Right lobe of liver (tissue), 6 donors: ENCODE results near the gene TM9SF3. TPM values are rescaled to one million over a fixed set of nuclear protein-coding genes. Genes with fewer than 3 reads are reported as not detected.

Experiments
- ATAC-seq, 4 donors: fragments of 200-7000 bp; cut with Tn5 transposase; one replicate each; pipeline ENCODE4 v1.9.1; 2020; ENCODE audit warnings: mild to moderate bottlenecking in 4 of 4, moderate library complexity in 4 of 4
- DNase-seq, 3 donors: peaks; one replicate each; pipeline ENCODE4 v3.0.0-alpha.2; 2020
- H3K27ac ChIP-seq, 3 donors: fragments of 200-600 bp; one replicate each; pipeline ENCODE4 v1.8.0; 2022
- H3K27me3 ChIP-seq, 2 donors: fragments of 200-600 bp; one replicate each; pipeline ENCODE4 v1.8.0; 2022
- H3K36me3 ChIP-seq, 4 donors: fragments of 200-600 bp; sonication (generic) in 1 of 4; one replicate each; pipeline versions ENCODE4 v1.5.1 to v1.8.0; 2017 to 2022; ENCODE audit warnings: control low read depth in 1 of 4
- H3K4me1 ChIP-seq, 4 donors: fragments of 200-600 bp; sonication (generic) in 1 of 4; one replicate each; pipeline versions ENCODE4 v1.5.1 to v1.8.0; 2017 to 2022; ENCODE audit warnings: control low read depth in 1 of 4
- H3K4me3 ChIP-seq, 3 donors: fragments of 200-600 bp; one replicate each; pipeline ENCODE4 v1.8.0; 2022
- H3K9me3 ChIP-seq, 4 donors: fragments of 200-600 bp; sonication (generic) in 1 of 4; one replicate each; pipeline versions ENCODE4 v1.5.1 to v1.8.0; 2017 to 2022; ENCODE audit warnings: control low read depth in 1 of 4
- POLR2A ChIP-seq: fragments of 450-650 bp; IDR thresholded peaks from one replicate; pipeline ENCODE4 v1.6.1; 2017; ENCODE audit warnings: antibody characterized with exemption, mild to moderate bottlenecking
- WGBS: methylation state at CpG from one replicate; pipeline ENCODE4 v1.1.6; 2018; ENCODE audit warnings: low coverage, low lambda C conversion rate; ENCODE audit not compliant: insufficient coverage; ENCODE audit errors: missing lambda C conversion rate; 5-methylcytosine and 5-hydroxymethylcytosine counted together
- intact Hi-C, 2 donors: fragments of 100-400 bp; cut with DNase I; formaldehyde crosslinking; loops; one replicate each; pipeline versions ENCODE4 v1.11.2 to v1.14.1; 2022
- total RNA-seq, 6 experiments: library from RNA; depleted of rRNA in 2 of 6; stranded (reverse); fragments of >200 nt in 2 of 6; fragmentation: NEBNext Ultra II Directional in 3 of 6; extraction: Animal tissue kit (Norgen Biotek cat#: 25700) in 3 of 6; gene quantifications; one replicate each; pipeline versions ENCODE4 v1.1.0 to v1.2.4, GENCODE V29; 2016 to 2023
- TF ChIP-seq, protein P1 (sequence below), 4 donors: fragments of 200-600 bp in 3 of 4; fragments of 450-650 bp in 1 of 4; IDR thresholded peaks; one replicate each; pipeline versions ENCODE4 v1.5.1 to v1.8.0; 2016 to 2022; ENCODE audit warnings: antibody characterized with exemption in 4 of 4, mild to moderate bottlenecking in 2 of 4
- donor health status: DM: no; HTN: yes; CAD: no.
- donor health status: DM: no; HTN: no; CAD: no.
- donor health status: DM: no; HTN: no; CAD: no.
- donor health status: DM: no; HTN: yes; CAD: no.
- donor health status: DM: no; HTN: yes; CAD: no.

The TM9SF3 gene
- total RNA-seq, 6 experiments from 2014 or later = 45.0 to 96.6 (median 71.8) TPM

DNA sequence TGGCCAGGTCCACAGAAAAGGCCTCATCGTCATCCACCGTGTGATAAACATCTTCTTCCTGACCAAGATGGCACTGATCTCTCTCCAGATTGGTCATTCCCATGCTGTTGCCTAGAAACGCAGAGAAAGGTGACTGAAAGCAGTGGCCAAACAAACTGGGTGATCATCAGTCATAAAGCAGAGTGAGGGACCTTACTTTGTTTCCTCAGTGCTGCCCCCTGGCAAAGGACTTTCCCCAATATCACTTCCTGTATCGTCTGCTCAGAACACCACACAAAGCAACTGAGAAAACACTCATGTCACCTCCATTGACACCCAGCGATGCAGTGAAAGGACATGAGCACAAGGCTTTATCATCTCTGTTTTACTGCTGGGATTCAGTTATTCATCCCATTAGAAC lies 40.0 kb upstream of the TM9SF3 start:
- Histone ChIP-seq H3K9me3 (no peaks in the 10 kb centered on the region), H3K27ac (no peak overlapping the region), H3K27me3 (no peaks in the 10 kb centered on the region), H3K4me3 (no peak overlapping the region), H3K36me3 (peaks cover 0 to 87% (median 22%) of the 10 kb centered on the region in 4 donors), H3K4me1 (no peaks in the 10 kb centered on the region)
- TF ChIP-seq POLR2A = no peak
- TF ChIP-seq, protein P1, sequence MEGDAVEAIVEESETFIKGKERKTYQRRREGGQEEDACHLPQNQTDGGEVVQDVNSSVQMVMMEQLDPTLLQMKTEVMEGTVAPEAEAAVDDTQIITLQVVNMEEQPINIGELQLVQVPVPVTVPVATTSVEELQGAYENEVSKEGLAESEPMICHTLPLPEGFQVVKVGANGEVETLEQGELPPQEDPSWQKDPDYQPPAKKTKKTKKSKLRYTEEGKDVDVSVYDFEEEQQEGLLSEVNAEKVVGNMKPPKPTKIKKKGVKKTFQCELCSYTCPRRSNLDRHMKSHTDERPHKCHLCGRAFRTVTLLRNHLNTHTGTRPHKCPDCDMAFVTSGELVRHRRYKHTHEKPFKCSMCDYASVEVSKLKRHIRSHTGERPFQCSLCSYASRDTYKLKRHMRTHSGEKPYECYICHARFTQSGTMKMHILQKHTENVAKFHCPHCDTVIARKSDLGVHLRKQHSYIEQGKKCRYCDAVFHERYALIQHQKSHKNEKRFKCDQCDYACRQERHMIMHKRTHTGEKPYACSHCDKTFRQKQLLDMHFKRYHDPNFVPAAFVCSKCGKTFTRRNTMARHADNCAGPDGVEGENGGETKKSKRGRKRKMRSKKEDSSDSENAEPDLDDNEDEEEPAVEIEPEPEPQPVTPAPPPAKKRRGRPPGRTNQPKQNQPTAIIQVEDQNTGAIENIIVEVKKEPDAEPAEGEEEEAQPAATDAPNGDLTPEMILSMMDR (IDR thresholded peaks at IDR 0.05) = peak in 1 of 4 donors; percentile 7
- ATAC-seq (no peak), DNase-seq (no peak)
- intact Hi-C loops = no loop called here
- WGBS = 78% methylated on average over 3 of the region's 5 CpGs

DNA sequence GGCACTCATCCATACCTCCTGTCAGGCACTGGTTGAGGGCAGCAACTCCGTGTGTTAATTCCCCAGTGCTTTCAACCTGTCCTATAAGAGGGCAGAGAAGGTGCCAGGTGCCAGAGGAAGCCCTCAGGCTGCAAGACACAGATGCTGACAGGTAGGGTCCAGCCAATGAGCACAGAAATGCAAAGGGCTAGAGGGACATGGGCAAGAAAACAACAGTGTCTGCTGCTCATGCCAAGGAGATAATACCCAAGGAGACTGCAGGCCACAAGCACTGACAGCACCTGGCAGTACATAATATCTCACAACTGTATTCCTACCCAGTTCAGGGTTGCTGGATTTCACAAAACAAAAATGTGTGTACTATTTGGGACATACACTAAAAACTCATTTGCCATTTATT lies 38.4 kb upstream of the TM9SF3 start:
- H3K4me1 ChIP-seq = no peaks in the 10 kb centered on the region
- no peak for DNase-seq
- WGBS = no CpG with 5 or more reads among the region's 1 CpG

DNA sequence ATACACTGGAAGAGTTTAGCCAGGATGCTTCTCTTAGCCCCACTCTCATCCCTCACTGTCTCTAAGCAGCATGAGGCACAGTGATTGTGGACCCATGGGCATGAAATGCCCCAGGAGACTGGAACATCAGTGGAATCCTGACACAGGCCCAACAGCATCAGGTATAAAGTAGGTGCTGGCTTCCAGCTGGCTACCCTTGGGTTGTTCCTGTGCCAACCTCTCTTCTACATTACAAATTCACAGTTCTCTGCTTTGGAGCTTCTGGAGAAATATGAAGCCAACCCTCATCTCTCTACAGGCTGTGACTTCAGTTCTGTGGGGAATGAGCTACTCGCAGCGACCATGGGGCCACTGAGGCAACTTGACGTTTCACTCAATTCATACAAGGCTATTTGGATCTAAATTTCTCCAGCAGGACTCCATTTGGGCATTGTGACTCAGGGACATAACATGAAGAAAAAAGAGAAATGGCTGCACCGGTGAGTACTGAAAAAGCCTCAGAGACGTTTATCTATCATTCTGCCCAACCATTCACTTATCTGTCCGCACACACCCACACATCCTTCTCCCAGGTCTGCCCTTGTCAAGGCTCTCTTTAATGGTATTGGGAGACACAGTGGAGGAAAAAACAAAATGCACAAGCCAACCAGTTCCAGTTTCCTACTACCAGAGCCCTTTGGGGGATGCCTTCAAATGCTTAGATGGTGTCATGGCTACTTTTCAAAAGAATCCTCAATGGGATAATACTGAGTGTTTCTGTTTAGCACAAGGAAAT lies 35.4 kb upstream of the TM9SF3 start:
- 73% methylated on average over 3 of the region's 6 CpGs for WGBS
- ATAC-seq (no peak), DNase-seq (no peak)
- no peaks in the 10 kb centered on the region for H3K9me3 ChIP-seq
- TF ChIP-seq POLR2A = no peak
- TF ChIP-seq, protein P1 (IDR thresholded peaks at IDR 0.05) = no peak
- H3K4me3 ChIP-seq = no peak overlapping the region
- H3K36me3 ChIP-seq = peaks cover 0 to 87% (median 27%) of the 10 kb centered on the region in 4 donors
- H3K4me1 ChIP-seq = peaks cover 0 to 10% (median 4%) of the 10 kb centered on the region in 4 donors
- no peaks in the 10 kb centered on the region for H3K27me3 ChIP-seq
- intact Hi-C loops = no loop called here
- H3K27ac ChIP-seq = no peak overlapping the region

More for the DNA sequence above, 38.4 kb upstream of the TM9SF3 start:
- Histone ChIP-seq H3K27ac (no peak overlapping the region), H3K4me3 (no peak overlapping the region), H3K27me3 (no peaks in the 10 kb centered on the region), H3K36me3 (peaks cover 0 to 96% (median 26%) of the 10 kb centered on the region in 4 donors), H3K9me3 (no peaks in the 10 kb centered on the region)
- intact Hi-C loops = no loop called here
- ATAC-seq = no peak
- TF ChIP-seq POLR2A = no peak
- TF ChIP-seq, protein P1 (IDR thresholded peaks at IDR 0.05) = no peak

DNA sequence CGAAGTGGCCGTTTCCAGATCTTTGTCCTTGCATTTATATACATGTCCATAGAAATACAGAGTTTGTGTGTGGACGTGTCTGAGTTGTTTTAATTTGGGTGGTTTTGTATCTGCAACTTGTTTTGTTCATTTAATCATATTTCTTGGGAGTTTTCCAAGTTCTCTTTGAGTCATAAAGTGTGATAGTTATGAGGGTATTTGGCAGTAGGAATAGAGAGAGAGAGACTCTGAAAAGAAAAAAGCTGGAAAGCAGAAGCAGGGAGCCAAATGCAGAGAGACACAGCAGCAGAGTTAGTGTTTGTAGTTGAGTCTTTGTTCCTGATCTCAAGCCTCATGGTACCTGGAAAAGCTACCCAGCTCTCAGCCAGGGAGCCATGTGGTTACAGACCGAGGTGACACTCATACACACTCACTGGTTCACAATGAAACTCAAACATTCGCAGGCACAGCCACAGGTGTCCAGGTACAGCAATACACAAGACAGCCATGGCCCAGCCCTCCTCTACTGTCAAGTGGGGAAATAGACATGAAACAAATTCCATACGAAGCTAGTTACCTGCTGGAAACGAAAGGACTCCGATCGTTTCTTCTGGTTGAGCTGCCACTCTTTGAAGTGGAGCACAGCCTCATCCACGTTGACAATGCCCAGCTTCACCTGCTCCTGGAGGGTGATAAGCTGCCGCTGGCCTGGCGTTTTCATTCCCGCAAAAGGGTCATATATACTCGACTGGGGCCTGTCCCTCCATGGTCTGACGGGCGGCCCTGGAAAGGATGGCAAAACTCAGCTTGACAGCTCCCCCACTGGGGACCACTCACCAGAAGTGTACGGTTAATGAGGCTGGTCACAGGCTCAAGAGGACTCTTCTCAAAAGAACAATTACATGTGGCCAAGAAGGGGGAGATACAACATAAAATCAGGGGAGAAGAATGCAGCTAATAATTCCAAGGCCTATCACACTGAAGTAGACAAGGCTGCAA lies 33.3 kb upstream of the TM9SF3 start:
- H3K27ac ChIP-seq = no peak overlapping the region
- DNase-seq (no peak), ATAC-seq (no peak)
- H3K27me3 ChIP-seq = no peaks in the 10 kb centered on the region
- WGBS = 83% methylated on average over 9 of the region's 17 CpGs
- H3K36me3 ChIP-seq = peaks cover 0 to 87% (median 31%) of the 10 kb centered on the region in 4 donors
- intact Hi-C loops = no loop called here
- TF ChIP-seq, protein P1 (IDR thresholded peaks at IDR 0.05) = no peak
- TF ChIP-seq POLR2A = no peak
- H3K9me3 ChIP-seq = no peaks in the 10 kb centered on the region
- peaks cover 0 to 10% (median 4%) of the 10 kb centered on the region in 4 donors for H3K4me1 ChIP-seq
- no peak overlapping the region for H3K4me3 ChIP-seq
